GM06990 (cell line): ENCODE measurements around the gene FAM107B.

ENCODE experiments used
- DNase-seq: peaks from one replicate; pipeline ENCODE4 v3.0.0-alpha.2; 2011; ENCODE audit not compliant: insufficient read length; ENCODE audit errors: extremely low read depth
- H3K27me3 ChIP-seq: replicated peaks from 2 replicates; pipeline ENCODE4 v1.6.0; 2011; ENCODE audit warnings: low read length; ENCODE audit not compliant: control insufficient read depth, insufficient read depth
- H3K36me3 ChIP-seq: 2 replicates; pipeline ENCODE4 v1.5.1; 2011; ENCODE audit warnings: low read length; ENCODE audit not compliant: control insufficient read depth, insufficient read depth
- H3K4me3 ChIP-seq: replicated peaks from 2 replicates; pipeline ENCODE4 v1.5.1; 2011; ENCODE audit warnings: low read depth, mild to moderate bottlenecking, control low read depth, low read length
- CTCF ChIP-seq: IDR thresholded peaks from 2 replicates; pipeline ENCODE4 v1.5.1; 2011; ENCODE audit warnings: low read length, control low read depth, mild to moderate bottlenecking, inconsistent platforms; ENCODE audit not compliant: insufficient read depth, poor library complexity, severe bottlenecking

FAM107B gene

GRCh38 chr10:14487488-14487883 is 287.2 kb downstream of the FAM107B start:
- no peak for DNase-seq
- H3K4me3 ChIP-seq: no peak overlapping the region
- no peaks in the 10 kb centered on the region for H3K36me3 ChIP-seq
- TF ChIP-seq CTCF: no peak
- no peaks in the 10 kb centered on the region; the same call in 1 of the 2 replicates for H3K27me3 ChIP-seq

GRCh38 chr10:14486777-14487487 is 287.8 kb downstream of the FAM107B start:
- no peak overlapping the region for H3K4me3 ChIP-seq
- no peaks in the 10 kb centered on the region for H3K36me3 ChIP-seq
- TF ChIP-seq CTCF: no peak
- no peak for DNase-seq
- H3K27me3 ChIP-seq: no peaks in the 10 kb centered on the region; the same call in 1 of the 2 replicates

GRCh38 chr10:14485986-14486385 is 288.7 kb downstream of the FAM107B start:
- no peak for DNase-seq
- no peak for TF ChIP-seq CTCF
- H3K27me3 ChIP-seq: no peaks in the 10 kb centered on the region; the same call in 1 of the 2 replicates
- H3K36me3 ChIP-seq: no peaks in the 10 kb centered on the region
- H3K4me3 ChIP-seq: no peak overlapping the region

GRCh38 chr10:14483417-14483816 is 291.3 kb downstream of the FAM107B start:
- Histone ChIP-seq H3K4me3 (no peak overlapping the region), H3K27me3 (no peaks in the 10 kb centered on the region; the same call in 1 of the 2 replicates), H3K36me3 (no peaks in the 10 kb centered on the region)
- TF ChIP-seq CTCF: no peak
- no peak for DNase-seq

GRCh38 chr10:14481752-14482151 is 292.9 kb downstream of the FAM107B start:
- no peak for TF ChIP-seq CTCF
- no peaks in the 10 kb centered on the region for H3K36me3 ChIP-seq
- no peaks in the 10 kb centered on the region for H3K27me3 ChIP-seq
- H3K4me3 ChIP-seq: no peak overlapping the region
- no peak for DNase-seq

GRCh38 chr10:14481014-14481413 is 293.7 kb downstream of the FAM107B start:
- no peak for TF ChIP-seq CTCF

More at GRCh38 chr10:14481014-14481413, 293.7 kb downstream of the FAM107B start:
- H3K36me3 ChIP-seq: no peaks in the 10 kb centered on the region
- H3K4me3 ChIP-seq: no peak overlapping the region
- DNase-seq: no peak
- peaks cover 1% of the 10 kb centered on the region; the same call in 1 of the 2 replicates for H3K27me3 ChIP-seq
